GM12872 (cell line): ENCODE measurements around the gene PRND.

Source experiments
- TF ChIP-seq, protein P1 (sequence below): IDR thresholded peaks from 3 replicates; pipeline ENCODE4 v1.5.1; 2011; ENCODE audit warnings: low read depth, mild to moderate bottlenecking, low read length, moderate library complexity; ENCODE audit not compliant: insufficient read depth

Gene PRND

DNA sequence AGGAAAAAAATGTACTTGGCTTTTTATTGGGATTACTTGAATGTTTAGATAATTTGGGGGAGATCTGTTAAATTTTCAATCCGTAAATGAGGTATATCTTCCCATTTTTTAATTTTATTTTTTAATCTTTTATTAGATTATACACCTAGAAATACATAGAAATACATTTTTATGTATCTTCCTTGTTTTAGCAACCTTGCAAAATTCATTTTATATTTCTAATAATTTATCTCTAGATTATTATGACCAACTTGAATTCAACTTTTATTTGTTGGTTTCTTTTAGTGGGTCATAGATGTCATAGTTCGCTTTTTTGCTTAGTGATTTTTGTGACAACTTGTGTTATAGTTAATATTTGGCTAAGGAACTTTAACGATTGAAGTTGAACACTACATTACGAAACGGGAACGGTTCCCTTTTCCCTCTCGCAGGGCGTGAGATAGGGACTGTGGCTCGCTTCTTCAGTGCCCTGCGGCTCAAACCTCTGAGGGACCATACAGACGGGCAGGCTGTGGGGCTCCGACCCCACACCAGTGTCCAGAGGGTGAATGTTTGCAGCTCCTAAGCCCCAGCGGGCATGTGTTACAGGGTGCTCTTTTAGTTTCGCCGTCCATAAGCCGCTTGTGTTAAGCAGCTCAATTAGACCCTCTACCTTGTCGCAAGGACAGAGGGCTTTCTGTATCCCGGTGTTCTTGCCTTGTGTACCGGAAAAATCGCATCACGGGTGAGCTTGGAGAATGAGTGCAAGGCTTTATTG, 53.8 kb downstream of the PRND start:
- TF ChIP-seq, protein P1, sequence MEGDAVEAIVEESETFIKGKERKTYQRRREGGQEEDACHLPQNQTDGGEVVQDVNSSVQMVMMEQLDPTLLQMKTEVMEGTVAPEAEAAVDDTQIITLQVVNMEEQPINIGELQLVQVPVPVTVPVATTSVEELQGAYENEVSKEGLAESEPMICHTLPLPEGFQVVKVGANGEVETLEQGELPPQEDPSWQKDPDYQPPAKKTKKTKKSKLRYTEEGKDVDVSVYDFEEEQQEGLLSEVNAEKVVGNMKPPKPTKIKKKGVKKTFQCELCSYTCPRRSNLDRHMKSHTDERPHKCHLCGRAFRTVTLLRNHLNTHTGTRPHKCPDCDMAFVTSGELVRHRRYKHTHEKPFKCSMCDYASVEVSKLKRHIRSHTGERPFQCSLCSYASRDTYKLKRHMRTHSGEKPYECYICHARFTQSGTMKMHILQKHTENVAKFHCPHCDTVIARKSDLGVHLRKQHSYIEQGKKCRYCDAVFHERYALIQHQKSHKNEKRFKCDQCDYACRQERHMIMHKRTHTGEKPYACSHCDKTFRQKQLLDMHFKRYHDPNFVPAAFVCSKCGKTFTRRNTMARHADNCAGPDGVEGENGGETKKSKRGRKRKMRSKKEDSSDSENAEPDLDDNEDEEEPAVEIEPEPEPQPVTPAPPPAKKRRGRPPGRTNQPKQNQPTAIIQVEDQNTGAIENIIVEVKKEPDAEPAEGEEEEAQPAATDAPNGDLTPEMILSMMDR = no peak

DNA sequence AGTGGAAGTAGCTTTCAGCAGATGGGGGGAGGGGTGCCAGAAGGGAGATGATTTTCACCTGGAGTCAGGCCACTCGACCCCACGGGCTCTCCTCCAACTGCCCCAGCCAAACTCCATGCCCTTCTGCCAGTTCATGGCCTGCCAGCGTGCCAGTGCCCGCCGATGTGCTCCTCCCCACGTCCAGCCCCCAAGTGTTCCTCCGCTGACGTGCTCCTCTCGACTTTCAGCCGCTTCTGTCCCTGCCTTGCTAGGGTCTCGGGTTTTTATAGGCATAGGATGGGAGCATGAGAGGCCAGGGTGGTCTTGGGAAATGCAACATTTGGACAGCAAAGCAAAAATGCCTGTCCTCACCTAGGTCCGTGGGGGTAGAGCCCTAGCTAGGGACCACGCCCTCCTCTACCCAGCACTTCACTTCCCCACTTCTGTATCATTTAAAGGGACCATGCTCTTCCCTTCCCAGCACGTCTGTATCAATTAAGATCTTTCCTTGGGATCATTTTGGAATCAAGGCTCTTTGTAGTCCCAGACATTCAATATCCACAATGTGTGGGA, 54.4 kb downstream of the PRND start:
- TF ChIP-seq, protein P1 = no peak
